Measurements from ENCODE around the gene ANAPC7. TPM values are rescaled to one million over a fixed set of nuclear protein-coding genes. Genes with fewer than 3 reads are reported as not detected.

Gene ANAPC7
- total and polyA plus RNA-seq, 7 experiments from 2014 or later = 26.6 to 71.7 (median 43.2) TPM

- no peak for DNase-seq
- Histone ChIP-seq H3K27ac (ENCODE audit: low read depth, low read length) (no peak overlapping the region), H3K9me3 (ENCODE audit: control insufficient read depth in 2 of 3, low read length in 3 of 3) (no peaks in the 10 kb centered on the region), H3K27me3 (ENCODE audit: control insufficient read depth in 2 of 2, insufficient read depth in 2 of 2, low read length in 2 of 2) (no peaks in the 10 kb centered on the region), H3K36me3 (ENCODE audit: control insufficient read depth in 2 of 3, insufficient read depth in 3 of 3, low read length in 3 of 3) (peaks cover 0 to 13% (median 5%) of the 10 kb centered on the region in 3 experiments), H3K4me3 (ENCODE audit: low read length) (no peak overlapping the region), H3K4me1 (ENCODE audit: control insufficient read depth in 2 of 2, insufficient read depth in 2 of 2, low read length in 2 of 2) (peaks cover 0 to 23% of the 10 kb centered on the region in 2 donors)
- Mint-ChIP-seq H3K4me3 (no peak overlapping the region), H3K27ac (peak overlapping the region in 1 of 9 donors; percentile 3), H3K9me3 (no peaks in the 10 kb centered on the region), H3K36me3 (peaks cover 0 to 10% (median 1%) of the 10 kb centered on the region in 5 donors), H3K4me1 (peaks cover 22 to 51% (median 48%) of the 10 kb centered on the region in 7 donors), H3K27me3 (no peaks in the 10 kb centered on the region)
- intact Hi-C loops (cut with micrococcal nuclease) = no loop called here
- CTCF ChIA-PET = interaction anchor here (3.0 kb wide), 1 partner anchor 79 kb away, joined by 11 read pairs; no protein-coding TSS in a partner anchor
- POLR2A ChIA-PET = interaction anchor here (0.9 to 1.0 kb wide), 2 partner anchors 23 to 72 kb away, joined by 3 read pairs; no protein-coding TSS in a partner anchor
- no peak for ATAC-seq
Observed at GRCh38 chr12:110352401-110352800, 51.1 kb downstream of the ANAPC7 start.

- H3K4me1 Mint-ChIP-seq = peaks cover 22 to 53% (median 48%) of the 10 kb centered on the region in 7 donors
- peak overlapping the region in 1 of 10 donors; percentile 91 for H3K4me3 Mint-ChIP-seq
- no peaks in the 10 kb centered on the region for H3K27me3 ChIP-seq (ENCODE audit: control insufficient read depth in 2 of 2, insufficient read depth in 2 of 2, low read length in 2 of 2)
- DNase-seq (no peak), ATAC-seq (no peak)
- no peak overlapping the region for H3K27ac ChIP-seq (ENCODE audit: low read depth, low read length)
- peaks cover 0 to 23% of the 10 kb centered on the region in 2 donors for H3K4me1 ChIP-seq (ENCODE audit: control insufficient read depth in 2 of 2, insufficient read depth in 2 of 2, low read length in 2 of 2)
- H3K27ac Mint-ChIP-seq = peak overlapping the region in 1 of 9 donors; percentile 32
- H3K9me3 ChIP-seq (ENCODE audit: control insufficient read depth in 2 of 3, low read length in 3 of 3) = no peaks in the 10 kb centered on the region
- intact Hi-C loops (cut with micrococcal nuclease) = no loop called here
- no peak overlapping the region for H3K4me3 ChIP-seq (ENCODE audit: low read length)
- peaks cover 1 to 20% (median 10%) of the 10 kb centered on the region in 5 donors for H3K36me3 Mint-ChIP-seq
- CTCF ChIA-PET = interaction anchor here (0.9 kb wide), 1 partner anchor 80 kb away, joined by 3 read pairs; no protein-coding TSS in a partner anchor
- no peaks in the 10 kb centered on the region for H3K27me3 Mint-ChIP-seq
- no peaks in the 10 kb centered on the region for H3K9me3 Mint-ChIP-seq
- POLR2A ChIA-PET = interaction anchor here (1.2 kb wide), 1 partner anchor 10 kb away, joined by 4 read pairs; no protein-coding TSS in a partner anchor
- H3K36me3 ChIP-seq (ENCODE audit: control insufficient read depth in 2 of 3, insufficient read depth in 3 of 3, low read length in 3 of 3) = peaks cover 0 to 25% (median 11%) of the 10 kb centered on the region in 3 experiments
Observed at GRCh38 chr12:110351119-110351518, 52.4 kb downstream of the ANAPC7 start.

- peak overlapping the region; percentile 66 for H3K27ac ChIP-seq (ENCODE audit: low read depth, low read length)
- H3K27ac Mint-ChIP-seq = peak overlapping the region; percentile 77 to 92 (median 90)
- H3K27me3 Mint-ChIP-seq = no peaks in the 10 kb centered on the region
- H3K4me1 Mint-ChIP-seq = peaks cover 18 to 51% (median 41%) of the 10 kb centered on the region in 7 donors
- H3K4me1 ChIP-seq (ENCODE audit: control insufficient read depth in 2 of 2, insufficient read depth in 2 of 2, low read length in 2 of 2) = peaks cover 0 to 23% of the 10 kb centered on the region in 2 donors
- peaks cover 12 to 40% (median 26%) of the 10 kb centered on the region in 3 experiments for H3K36me3 ChIP-seq (ENCODE audit: control insufficient read depth in 2 of 3, insufficient read depth in 3 of 3, low read length in 3 of 3)
- H3K9me3 ChIP-seq (ENCODE audit: control insufficient read depth in 2 of 3, low read length in 3 of 3) = no peaks in the 10 kb centered on the region
- H3K9me3 Mint-ChIP-seq = no peaks in the 10 kb centered on the region
- peaks cover 8 to 30% (median 17%) of the 10 kb centered on the region in 5 donors for H3K36me3 Mint-ChIP-seq
- H3K4me3 Mint-ChIP-seq = peak overlapping the region; percentile 23 to 91 (median 74)
- peak overlapping the region; percentile 16 for H3K4me3 ChIP-seq (ENCODE audit: low read length)
- CTCF ChIA-PET = interaction anchor here (0.6 to 1.7 kb wide), 4 partner anchors 20 to 251 kb away, joined by 3 to 6 read pairs (median 4); partner anchors contain the start of gene FAM216A
- ATAC-seq (peak; percentile 91), DNase-seq (peak in 8 of 9 donors; percentile 47 to 71 (median 60))
- POLR2A ChIA-PET = interaction anchor here (0.6 to 1.2 kb wide), 3 partner anchors 38 to 466 kb away, joined by 3 to 5 read pairs (median 3); no protein-coding TSS in a partner anchor
- no peaks in the 10 kb centered on the region for H3K27me3 ChIP-seq (ENCODE audit: control insufficient read depth in 2 of 2, insufficient read depth in 2 of 2, low read length in 2 of 2)
- intact Hi-C loops (cut with micrococcal nuclease) = loop anchor here in 1 of 2 donors (1.0 kb wide), 1 partner anchor 82 kb away; no protein-coding TSS in a partner anchor
Observed at GRCh38 chr12:110349514-110350151, 53.9 kb downstream of the ANAPC7 start.

GRCh38 chr12:110349096-110349495 lies 54.4 kb downstream of the ANAPC7 start:
- no peaks in the 10 kb centered on the region for H3K9me3 Mint-ChIP-seq
- Histone ChIP-seq H3K9me3 (ENCODE audit: control insufficient read depth in 2 of 3, low read length in 3 of 3) (no peaks in the 10 kb centered on the region), H3K27ac (ENCODE audit: low read depth, low read length) (peak overlapping the region; percentile 66), H3K27me3 (ENCODE audit: control insufficient read depth in 2 of 2, insufficient read depth in 2 of 2, low read length in 2 of 2) (no peaks in the 10 kb centered on the region), H3K36me3 (ENCODE audit: control insufficient read depth in 2 of 3, insufficient read depth in 3 of 3, low read length in 3 of 3) (peaks cover 14 to 45% (median 31%) of the 10 kb centered on the region in 3 experiments), H3K4me3 (ENCODE audit: low read length) (peak overlapping the region; percentile 16), H3K4me1 (ENCODE audit: control insufficient read depth in 2 of 2, insufficient read depth in 2 of 2, low read length in 2 of 2) (peaks cover 0 to 23% of the 10 kb centered on the region in 2 donors)
- intact Hi-C loops (cut with micrococcal nuclease) = loop anchor here in 1 of 2 donors (1.0 kb wide), 1 partner anchor 82 kb away; no protein-coding TSS in a partner anchor
- peaks cover 13 to 47% (median 36%) of the 10 kb centered on the region in 7 donors for H3K4me1 Mint-ChIP-seq
- no peaks in the 10 kb centered on the region for H3K27me3 Mint-ChIP-seq
- peak overlapping the region in 7 of 10 donors; percentile 71 to 91 (median 75) for H3K4me3 Mint-ChIP-seq
- DNase-seq = no peak
- H3K27ac Mint-ChIP-seq = peak overlapping the region; percentile 77 to 92 (median 90)
- peaks cover 10 to 31% (median 19%) of the 10 kb centered on the region in 5 donors for H3K36me3 Mint-ChIP-seq
- CTCF ChIA-PET = interaction anchor here (0.7 to 1.7 kb wide), 3 partner anchors 20 to 119 kb away, joined by 3 to 6 read pairs (median 3); partner anchors contain the start of gene FAM216A
- ATAC-seq = peak; percentile 5
- POLR2A ChIA-PET = interaction anchor here (1.2 kb wide), 1 partner anchor 466 kb away, joined by 3 read pairs; no protein-coding TSS in a partner anchor

- intact Hi-C loops (cut with micrococcal nuclease) = loop anchor here in 1 of 2 donors (1.0 kb wide), 1 partner anchor 83 kb away; no protein-coding TSS in a partner anchor
- peaks cover 19 to 50% (median 36%) of the 10 kb centered on the region in 3 experiments for H3K36me3 ChIP-seq (ENCODE audit: control insufficient read depth in 2 of 3, insufficient read depth in 3 of 3, low read length in 3 of 3)
- H3K9me3 ChIP-seq (ENCODE audit: control insufficient read depth in 2 of 3, low read length in 3 of 3) = no peaks in the 10 kb centered on the region
- no peak overlapping the region for H3K4me3 ChIP-seq (ENCODE audit: low read length)
- H3K4me1 ChIP-seq (ENCODE audit: control insufficient read depth in 2 of 2, insufficient read depth in 2 of 2, low read length in 2 of 2) = peaks cover 0 to 23% of the 10 kb centered on the region in 2 donors
- Mint-ChIP-seq H3K4me1 (peaks cover 8 to 47% (median 31%) of the 10 kb centered on the region in 7 donors), H3K36me3 (peaks cover 12 to 35% (median 24%) of the 10 kb centered on the region in 5 donors), H3K4me3 (peak overlapping the region in 1 of 10 donors; percentile 15), H3K27ac (peak overlapping the region; percentile 57 to 92 (median 88)), H3K9me3 (no peaks in the 10 kb centered on the region), H3K27me3 (no peaks in the 10 kb centered on the region)
- ATAC-seq (no peak), DNase-seq (no peak)
- POLR2A ChIA-PET = interaction anchor here (1.2 kb wide), 1 partner anchor 467 kb away, joined by 3 read pairs; no protein-coding TSS in a partner anchor
- peak overlapping the region; percentile 66 for H3K27ac ChIP-seq (ENCODE audit: low read depth, low read length)
- CTCF ChIA-PET = no interaction called here
- H3K27me3 ChIP-seq (ENCODE audit: control insufficient read depth in 2 of 2, insufficient read depth in 2 of 2, low read length in 2 of 2) = no peaks in the 10 kb centered on the region
Observed at GRCh38 chr12:110348431-110349059, 55.0 kb downstream of the ANAPC7 start.

GRCh38 chr12:110347767-110348166 lies 55.7 kb downstream of the ANAPC7 start:
- DNase-seq = no peak
- Mint-ChIP-seq H3K27me3 (no peaks in the 10 kb centered on the region), H3K4me1 (peaks cover 8 to 43% (median 31%) of the 10 kb centered on the region in 7 donors), H3K4me3 (no peak overlapping the region), H3K9me3 (no peaks in the 10 kb centered on the region), H3K36me3 (peaks cover 17 to 41% (median 30%) of the 10 kb centered on the region in 5 donors), H3K27ac (peak overlapping the region in 6 of 9 donors; percentile 18 to 90 (median 56))
- Histone ChIP-seq H3K27ac (ENCODE audit: low read depth, low read length) (no peak overlapping the region), H3K4me3 (ENCODE audit: low read length) (no peak overlapping the region), H3K27me3 (ENCODE audit: control insufficient read depth in 2 of 2, insufficient read depth in 2 of 2, low read length in 2 of 2) (no peaks in the 10 kb centered on the region), H3K36me3 (ENCODE audit: control insufficient read depth in 2 of 3, insufficient read depth in 3 of 3, low read length in 3 of 3) (peaks cover 26 to 58% (median 44%) of the 10 kb centered on the region in 3 experiments), H3K4me1 (ENCODE audit: control insufficient read depth in 2 of 2, insufficient read depth in 2 of 2, low read length in 2 of 2) (peaks cover 0 to 23% of the 10 kb centered on the region in 2 donors), H3K9me3 (ENCODE audit: control insufficient read depth in 2 of 3, low read length in 3 of 3) (no peaks in the 10 kb centered on the region)
- POLR2A ChIA-PET = no interaction called here
- no peak for ATAC-seq
- CTCF ChIA-PET = no interaction called here
- intact Hi-C loops (cut with micrococcal nuclease) = no loop called here

All from naive thymus-derived CD4-positive, alpha-beta T cell (primary cell).